Activated CD4-positive, alpha-beta T cell treated with anti-CD3 and anti-CD28 coated beads for 36 hours (primary cell): ENCODE data around the gene TRAF1. TPM values are rescaled to one million over a fixed set of nuclear protein-coding genes. Genes with fewer than 3 reads are reported as not detected.
"Not testable (repeated sequence)": the region's sequence is repeated elsewhere in the genome, so short reads cannot be mapped to it uniquely, and the experiment has no call there.

Experiments
- ATAC-seq: fragments of 200-7000 bp; cut with Tn5 transposase; one replicate; pipeline ENCODE4 v1.10.0; 2021; ENCODE audit warnings: mild to moderate bottlenecking, moderate library complexity
- CTCF ChIA-PET: fragments of 350-600 bp; sonication (Branson Sonifier 250); formaldehyde crosslinking; loops from one replicate; lab custom pipeline; 2021; ENCODE audit warnings: antibody characterized with exemption; lab: Charles Lee
- POLR2A ChIA-PET: fragments of 350-600 bp; sonication (Branson Sonifier 250); formaldehyde crosslinking; loops from one replicate; lab custom pipeline; 2021; ENCODE audit warnings: antibody characterized with exemption, inconsistent platforms; lab: Charles Lee
- DNase-seq: peaks from one replicate; pipeline ENCODE4 v3.0.0-alpha.2; 2020
- H3K27ac Mint-ChIP-seq: one replicate; pipeline ENCODE4 v1.8.0; 2021; ENCODE audit warnings: mixed read lengths
- H3K27me3 Mint-ChIP-seq: one replicate; pipeline ENCODE4 v1.8.0; 2021; ENCODE audit warnings: mixed read lengths
- H3K36me3 Mint-ChIP-seq: one replicate; pipeline ENCODE4 v1.8.0; 2021; ENCODE audit warnings: low read depth, mixed read lengths
- H3K4me1 Mint-ChIP-seq: one replicate; pipeline ENCODE4 v1.8.0; 2021; ENCODE audit warnings: mixed read lengths
- H3K4me3 Mint-ChIP-seq: one replicate; pipeline ENCODE4 v1.8.0; 2021; ENCODE audit warnings: mild to moderate bottlenecking, moderate library complexity, mixed read lengths
- H3K9me3 Mint-ChIP-seq: one replicate; pipeline ENCODE4 v1.8.0; 2021; ENCODE audit warnings: low read depth, mixed read lengths
- intact Hi-C, 2 experiments: fragments of 100-400 bp; cut with DNase I in 1 of 2; cut with micrococcal nuclease in 1 of 2; formaldehyde crosslinking; loops; one replicate each; pipeline versions ENCODE4 v1.14.2 to v1.15.1; 2022 to 2024; cut with DNase I, micrococcal nuclease
- total RNA-seq, 2 experiments: library from RNA; stranded (reverse); gene quantifications; one replicate each; pipeline ENCODE4 v1.2.3, GENCODE V29; 2021

TRAF1 gene, protein sequence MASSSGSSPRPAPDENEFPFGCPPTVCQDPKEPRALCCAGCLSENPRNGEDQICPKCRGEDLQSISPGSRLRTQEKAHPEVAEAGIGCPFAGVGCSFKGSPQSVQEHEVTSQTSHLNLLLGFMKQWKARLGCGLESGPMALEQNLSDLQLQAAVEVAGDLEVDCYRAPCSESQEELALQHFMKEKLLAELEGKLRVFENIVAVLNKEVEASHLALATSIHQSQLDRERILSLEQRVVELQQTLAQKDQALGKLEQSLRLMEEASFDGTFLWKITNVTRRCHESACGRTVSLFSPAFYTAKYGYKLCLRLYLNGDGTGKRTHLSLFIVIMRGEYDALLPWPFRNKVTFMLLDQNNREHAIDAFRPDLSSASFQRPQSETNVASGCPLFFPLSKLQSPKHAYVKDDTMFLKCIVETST
- total RNA-seq = 100 to 1,000 TPM; 103 to 113 TPM

DNA sequence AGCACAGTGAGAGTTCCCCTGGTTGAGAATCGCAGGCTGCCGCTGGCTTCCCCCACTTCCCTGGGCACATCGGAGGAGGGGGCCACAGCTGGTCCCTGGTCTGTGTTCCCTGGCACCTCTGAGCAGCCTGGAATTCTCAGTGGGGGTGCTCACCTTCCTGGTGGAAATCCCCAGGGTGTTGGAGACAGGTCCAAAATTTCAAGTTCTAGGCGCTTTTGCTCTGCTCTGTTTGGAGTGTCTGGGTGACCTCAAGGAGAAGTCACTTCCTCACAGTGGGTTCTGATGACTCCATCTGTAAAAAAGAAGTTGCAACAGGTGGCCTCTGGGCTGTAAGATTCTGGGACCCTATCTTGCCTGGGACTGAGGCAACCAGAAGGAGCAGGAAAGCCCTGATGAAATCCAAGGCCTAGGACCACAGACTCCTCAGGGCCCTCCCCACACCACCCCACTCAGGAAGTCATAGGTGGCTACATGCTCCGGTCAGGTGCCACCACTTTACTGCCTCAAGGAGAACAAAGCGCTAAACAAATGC, at the start of gene TRAF1:
Gene TRAF1, minus strand, starts transcription at position 400 of the 532 bp plus-strand sequence. CDS start 721 bp downstream, outside the sequence.
- Mint-ChIP-seq H3K27ac (peak within 1 kb of the TSS; percentile 90), H3K36me3 (peaks cover 54% of the 10 kb centered on the region), H3K27me3 (no peaks in the 10 kb centered on the region), H3K4me1 (peaks cover 72% of the 10 kb centered on the region), H3K9me3 (peaks cover 1% of the 10 kb centered on the region), H3K4me3 (peak within 1 kb of the TSS; percentile 90)
- CTCF ChIA-PET = interaction anchor here (0.9 to 2.3 kb wide), 6 partner anchors 10 to 171 kb away, joined by 3 to 13 read pairs (median 5); no protein-coding TSS in a partner anchor
- DNase-seq = no peak
- ATAC-seq = peak; percentile 24
- intact Hi-C loops = loop anchor here (1.0 to 5.0 kb wide), 13 partner anchors 10 to 274 kb away; partner anchors contain the start of genes CNTRL (in 2 of the 2), MEGF9 (in 1 of the 2), PHF19 (in 1 of the 2) and RAB14 (in 1 of the 2)
- POLR2A ChIA-PET = interaction anchor here (0.5 to 4.4 kb wide), 16 partner anchors 9 to 195 kb away, joined by 3 to 40 read pairs (median 6); partner anchors contain the start of genes PHF19 and PSMD5

DNA sequence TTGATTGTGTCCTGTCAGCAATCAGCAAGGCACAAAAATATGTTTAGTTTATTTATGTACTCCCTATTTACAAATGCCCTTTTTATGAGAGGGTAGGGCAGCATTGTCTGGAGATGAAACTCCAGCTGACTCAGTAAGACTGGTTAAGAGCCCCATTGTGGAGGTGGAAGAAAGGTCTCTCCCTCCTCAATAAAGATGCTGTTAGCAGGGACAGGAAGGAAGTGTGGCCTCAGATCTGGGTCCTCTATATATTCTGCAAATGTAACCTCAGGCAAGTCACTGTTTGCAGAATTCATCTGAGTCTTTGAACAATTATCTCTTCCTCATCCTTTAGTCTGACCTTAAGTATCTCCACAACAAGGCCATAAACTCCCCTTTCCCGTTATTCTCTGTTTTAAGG, 48.3 kb upstream of the TRAF1 start:
- no peaks in the 10 kb centered on the region for H3K27me3 Mint-ChIP-seq
- ATAC-seq (peak; percentile 63), DNase-seq (no peak)
- POLR2A ChIA-PET = no interaction called here
- intact Hi-C loops = no loop called here
- no peaks in the 10 kb centered on the region for H3K36me3 Mint-ChIP-seq
- CTCF ChIA-PET = interaction anchor here (0.7 kb wide), 1 partner anchor 81 kb away, joined by 3 read pairs; no protein-coding TSS in a partner anchor
- H3K4me1 Mint-ChIP-seq = peaks cover 22% of the 10 kb centered on the region
- H3K4me3 Mint-ChIP-seq = no peak overlapping the region
- H3K27ac Mint-ChIP-seq = peak overlapping the region; percentile 47
- H3K9me3 Mint-ChIP-seq = no peaks in the 10 kb centered on the region

DNA sequence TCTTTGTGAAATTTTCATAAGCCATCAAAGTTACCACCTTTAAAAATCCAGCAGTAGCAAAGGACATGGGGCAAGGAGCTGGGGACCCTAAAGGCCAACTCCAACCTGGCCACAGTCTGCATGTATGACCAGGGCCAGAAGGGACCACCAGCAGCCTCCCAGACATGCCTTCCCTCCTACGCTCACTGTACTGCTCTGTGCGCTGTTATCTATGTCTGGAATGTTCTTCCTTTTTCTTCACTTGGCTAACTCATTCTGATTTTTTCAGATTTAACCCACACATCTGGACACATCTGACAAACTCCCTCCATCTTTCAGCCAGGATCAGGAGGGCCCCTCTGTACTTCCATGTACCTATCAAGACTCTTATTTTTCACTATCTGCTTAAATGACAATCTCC, 47.6 kb upstream of the TRAF1 start:
- DNase-seq = no peak
- POLR2A ChIA-PET = no interaction called here
- Mint-ChIP-seq H3K27me3 (no peaks in the 10 kb centered on the region), H3K4me3 (no peak overlapping the region), H3K27ac (no peak overlapping the region), H3K4me1 (peaks cover 22% of the 10 kb centered on the region), H3K9me3 (no peaks in the 10 kb centered on the region), H3K36me3 (no peaks in the 10 kb centered on the region)
- intact Hi-C loops = no loop called here
- CTCF ChIA-PET = interaction anchor here (1.2 kb wide), 1 partner anchor 37 kb away, joined by 3 read pairs; no protein-coding TSS in a partner anchor
- no peak for ATAC-seq

DNA sequence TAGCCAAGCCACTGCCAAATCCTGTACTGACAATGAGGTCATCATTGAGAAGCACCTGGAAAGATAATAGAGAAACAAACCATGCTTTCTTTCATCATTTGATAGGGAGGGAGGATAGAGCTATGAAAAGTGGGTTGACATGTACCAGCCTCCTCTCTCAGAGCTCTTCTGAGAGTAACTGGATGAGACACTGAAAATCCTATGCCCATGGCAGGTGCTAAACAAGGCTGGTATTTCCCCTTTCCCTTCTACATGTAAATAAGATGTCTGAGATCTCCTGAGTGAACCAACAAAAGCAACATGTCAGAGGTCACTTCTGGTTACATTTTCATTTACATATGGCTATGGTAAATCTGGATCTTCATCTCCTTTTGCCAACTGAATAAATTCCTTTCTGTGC, 45.3 kb upstream of the TRAF1 start:
- CTCF ChIA-PET = interaction anchor here (2.4 kb wide), 1 partner anchor 10 kb away, joined by 15 read pairs; no protein-coding TSS in a partner anchor
- no peaks in the 10 kb centered on the region for H3K27me3 Mint-ChIP-seq
- peak; percentile 79 for ATAC-seq
- no peaks in the 10 kb centered on the region for H3K36me3 Mint-ChIP-seq
- peaks cover 22% of the 10 kb centered on the region for H3K4me1 Mint-ChIP-seq
- POLR2A ChIA-PET = no interaction called here
- no peak for DNase-seq
- no peaks in the 10 kb centered on the region for H3K9me3 Mint-ChIP-seq
- intact Hi-C loops = no loop called here
- H3K4me3 Mint-ChIP-seq = no peak overlapping the region
- no peak overlapping the region for H3K27ac Mint-ChIP-seq

DNA sequence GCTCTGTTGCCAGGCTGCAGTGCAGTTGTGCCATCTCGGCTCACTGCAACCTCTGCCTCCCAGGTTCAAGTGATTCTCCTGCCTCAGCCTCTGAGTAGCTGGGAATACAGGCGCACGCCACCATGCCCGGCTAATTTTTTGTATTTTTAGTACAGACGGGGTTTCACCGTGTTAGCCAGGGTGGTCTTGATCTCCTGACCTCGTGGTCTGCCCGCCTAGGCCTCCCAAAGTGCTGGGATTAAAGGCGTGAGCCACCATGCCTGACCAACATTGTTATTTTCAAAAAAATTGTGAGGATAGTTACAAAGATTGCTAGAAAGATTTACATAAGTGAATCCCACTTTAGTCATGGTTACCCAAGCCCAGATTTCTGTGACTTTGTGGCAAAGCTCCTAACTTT, 44.9 kb upstream of the TRAF1 start:
- H3K27ac Mint-ChIP-seq, DNase-seq, POLR2A ChIA-PET, H3K4me3 Mint-ChIP-seq, ATAC-seq, H3K36me3 Mint-ChIP-seq, H3K27me3 Mint-ChIP-seq, intact Hi-C loops, H3K9me3 Mint-ChIP-seq: not testable (repeated sequence)
- CTCF ChIA-PET = interaction anchor here (2.4 kb wide), 1 partner anchor 10 kb away, joined by 15 read pairs; no protein-coding TSS in a partner anchor
- peaks cover 22% of the 10 kb centered on the region for H3K4me1 Mint-ChIP-seq

DNA sequence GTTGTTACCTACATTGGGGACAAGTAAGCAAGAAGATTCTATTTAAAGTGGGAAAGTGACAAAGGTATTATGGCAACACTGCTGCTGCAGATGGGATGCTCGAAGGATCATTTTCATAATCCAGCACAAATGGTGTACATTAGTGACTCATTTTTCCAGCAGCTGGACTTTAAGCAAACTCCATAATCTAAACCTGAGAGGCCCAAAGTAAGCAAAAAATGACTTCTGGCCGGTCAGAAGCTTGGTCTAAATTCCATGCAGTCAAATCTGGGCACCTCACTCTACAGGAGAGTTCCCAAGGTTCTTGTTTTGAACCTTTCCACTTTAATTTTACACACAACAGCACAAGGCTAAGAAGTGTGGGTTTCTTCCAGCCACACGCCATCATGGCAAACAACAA, 43.6 kb upstream of the TRAF1 start:
- intact Hi-C loops = no loop called here
- peaks cover 18% of the 10 kb centered on the region for H3K4me1 Mint-ChIP-seq
- H3K4me3 Mint-ChIP-seq = no peak overlapping the region
- no peak overlapping the region for H3K27ac Mint-ChIP-seq
- DNase-seq (no peak), ATAC-seq (no peak)
- POLR2A ChIA-PET = no interaction called here
- no peaks in the 10 kb centered on the region for H3K36me3 Mint-ChIP-seq
- H3K27me3 Mint-ChIP-seq = no peaks in the 10 kb centered on the region
- no peaks in the 10 kb centered on the region for H3K9me3 Mint-ChIP-seq
- CTCF ChIA-PET = interaction anchor here (0.6 to 1.2 kb wide), 3 partner anchors 9 to 246 kb away, joined by 3 to 4 read pairs (median 4); no protein-coding TSS in a partner anchor

DNA sequence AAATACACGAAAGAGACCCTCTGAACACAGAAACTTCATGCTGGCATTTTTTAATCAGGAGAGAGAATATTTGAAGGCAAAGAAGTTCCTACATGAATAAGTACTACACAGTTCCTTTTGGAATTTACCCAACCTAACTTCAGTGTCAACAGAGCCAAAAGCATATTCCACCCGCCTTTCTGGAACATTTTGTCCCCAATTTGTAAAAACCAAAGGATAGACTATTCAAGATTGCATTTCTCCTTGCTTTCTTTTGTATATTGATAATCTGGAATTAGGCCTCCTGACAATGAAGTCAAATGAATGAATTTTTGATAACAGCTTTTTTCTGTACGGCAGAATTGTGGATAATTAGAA, 39.4 kb upstream of the TRAF1 start:
- ATAC-seq (no peak), DNase-seq (no peak)
- CTCF ChIA-PET = interaction anchor here (0.9 to 1.2 kb wide), 2 partner anchors 8 to 214 kb away, joined by 3 read pairs; no protein-coding TSS in a partner anchor
- no peaks in the 10 kb centered on the region for H3K36me3 Mint-ChIP-seq
- no peaks in the 10 kb centered on the region for H3K27me3 Mint-ChIP-seq
- POLR2A ChIA-PET = no interaction called here
- intact Hi-C loops = no loop called here
- no peaks in the 10 kb centered on the region for H3K4me1 Mint-ChIP-seq
- H3K9me3 Mint-ChIP-seq = no peaks in the 10 kb centered on the region
- H3K4me3 Mint-ChIP-seq = no peak overlapping the region
- no peak overlapping the region for H3K27ac Mint-ChIP-seq

DNA sequence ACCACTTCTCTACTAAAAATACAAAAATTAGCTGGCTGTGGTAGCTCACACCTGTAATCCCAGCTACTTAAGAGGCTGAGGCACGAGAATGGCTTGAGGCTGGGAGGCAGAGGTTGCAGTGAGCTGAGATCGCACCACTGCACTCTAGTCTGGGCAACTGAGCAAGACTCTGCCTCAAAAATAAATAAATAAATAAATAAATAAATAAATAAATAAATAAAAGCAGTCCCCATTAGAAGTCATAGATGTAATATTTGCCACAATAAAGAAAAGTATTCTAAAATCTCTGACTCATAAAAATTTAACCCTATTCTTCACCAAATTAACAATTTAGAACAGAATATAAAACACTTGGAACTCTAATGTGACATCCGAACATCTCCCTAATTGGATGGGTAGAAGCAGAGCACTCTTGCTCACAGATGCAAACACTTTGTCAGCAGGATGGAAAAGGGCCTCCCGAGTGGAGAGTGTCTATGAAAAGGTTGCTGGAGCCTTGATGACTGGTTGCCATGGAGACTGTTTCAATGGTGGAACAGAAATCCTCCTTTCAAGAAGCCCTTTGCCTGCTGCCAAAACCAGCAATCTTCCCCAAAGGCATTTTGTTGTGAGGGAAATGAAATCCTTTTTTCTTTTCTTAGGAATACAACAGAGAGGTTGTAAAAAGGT, 38.9 kb upstream of the TRAF1 start:
- ATAC-seq (no peak), DNase-seq (no peak)
- Mint-ChIP-seq H3K27me3 (no peaks in the 10 kb centered on the region), H3K27ac (no peak overlapping the region), H3K4me3 (no peak overlapping the region), H3K4me1 (no peaks in the 10 kb centered on the region), H3K36me3 (no peaks in the 10 kb centered on the region), H3K9me3 (no peaks in the 10 kb centered on the region)
- POLR2A ChIA-PET = no interaction called here
- CTCF ChIA-PET = interaction anchor here (0.7 to 3.0 kb wide), 6 partner anchors 7 to 97 kb away, joined by 3 to 8 read pairs (median 3); no protein-coding TSS in a partner anchor
- intact Hi-C loops = no loop called here

DNA sequence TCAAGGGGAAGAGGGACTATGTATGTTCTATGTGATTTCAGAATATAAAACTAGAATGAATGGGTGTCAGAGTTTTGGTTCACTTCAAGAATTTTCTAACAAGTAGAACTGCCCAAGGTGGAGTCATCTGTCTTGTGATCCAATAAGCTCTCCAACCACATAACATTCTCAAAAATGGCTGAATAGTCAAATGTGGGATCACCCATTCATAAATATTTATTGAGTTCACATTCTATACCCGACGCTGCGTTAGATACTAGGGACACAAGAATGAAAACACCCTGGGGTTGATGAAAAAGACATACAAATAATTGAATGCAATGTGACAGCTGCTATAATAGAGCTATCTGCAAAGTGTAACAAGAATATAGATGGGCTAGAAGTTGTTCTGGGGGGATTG, 35.3 kb upstream of the TRAF1 start:
- CTCF ChIA-PET = interaction anchor here (0.8 to 1.5 kb wide), 3 partner anchors 19 to 152 kb away, joined by 3 to 4 read pairs (median 3); no protein-coding TSS in a partner anchor
- no peak for DNase-seq
- intact Hi-C loops = no loop called here
- ATAC-seq = no peak
- no peak overlapping the region for H3K4me3 Mint-ChIP-seq
- POLR2A ChIA-PET = no interaction called here
- no peaks in the 10 kb centered on the region for H3K27me3 Mint-ChIP-seq
- no peak overlapping the region for H3K27ac Mint-ChIP-seq
- no peaks in the 10 kb centered on the region for H3K9me3 Mint-ChIP-seq
- H3K4me1 Mint-ChIP-seq = no peaks in the 10 kb centered on the region
- no peaks in the 10 kb centered on the region for H3K36me3 Mint-ChIP-seq

DNA sequence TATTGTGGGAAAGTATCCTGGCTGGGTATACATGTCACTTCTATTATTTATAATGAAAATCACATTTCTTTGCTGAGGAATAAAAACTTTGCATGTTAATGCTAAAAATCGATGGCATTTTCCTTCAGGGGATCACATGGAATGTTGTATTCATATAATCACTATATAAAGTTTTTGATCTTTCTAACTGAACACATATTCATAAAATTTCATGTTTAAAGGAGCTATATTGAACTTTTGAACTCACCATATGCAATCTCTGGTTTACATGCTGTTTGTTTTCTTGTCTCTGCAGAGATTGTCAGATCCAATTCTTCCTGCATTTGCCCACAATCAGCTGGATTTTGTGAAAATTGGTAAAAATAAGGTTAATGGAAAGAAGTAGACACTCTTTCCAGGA, 33.4 kb upstream of the TRAF1 start:
- no peaks in the 10 kb centered on the region for H3K4me1 Mint-ChIP-seq
- ATAC-seq (no peak), DNase-seq (no peak)
- no peak overlapping the region for H3K4me3 Mint-ChIP-seq
- no peaks in the 10 kb centered on the region for H3K9me3 Mint-ChIP-seq
- CTCF ChIA-PET = interaction anchor here (0.7 to 2.4 kb wide), 5 partner anchors 17 to 204 kb away, joined by 3 to 11 read pairs (median 4); no protein-coding TSS in a partner anchor
- H3K27me3 Mint-ChIP-seq = no peaks in the 10 kb centered on the region
- intact Hi-C loops = no loop called here
- no peak overlapping the region for H3K27ac Mint-ChIP-seq
- no peaks in the 10 kb centered on the region for H3K36me3 Mint-ChIP-seq
- POLR2A ChIA-PET = no interaction called here

DNA sequence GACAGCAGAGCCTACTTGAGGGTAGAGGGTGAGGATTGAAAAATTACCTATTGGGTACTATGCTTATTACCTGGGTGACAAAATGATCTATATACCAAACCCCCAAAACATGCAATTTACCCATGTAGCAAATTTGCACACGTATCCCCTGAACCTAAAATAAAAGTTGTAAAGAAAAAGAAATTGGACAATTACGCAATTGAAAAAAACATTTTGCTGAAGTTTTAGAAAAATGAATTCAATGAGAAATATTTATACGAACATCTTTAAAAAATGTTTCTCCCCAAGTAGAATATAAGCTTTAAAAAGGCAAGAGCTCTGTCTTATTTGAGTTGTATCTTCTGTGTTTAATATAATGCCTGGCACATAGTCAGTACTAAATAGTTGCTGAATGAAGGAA, 30.3 kb upstream of the TRAF1 start:
- Mint-ChIP-seq H3K9me3 (no peaks in the 10 kb centered on the region), H3K4me3 (no peak overlapping the region), H3K27ac (no peak overlapping the region), H3K27me3 (no peaks in the 10 kb centered on the region), H3K36me3 (no peaks in the 10 kb centered on the region), H3K4me1 (no peaks in the 10 kb centered on the region)
- ATAC-seq = no peak
- CTCF ChIA-PET = interaction anchor here (0.7 to 2.0 kb wide), 2 partner anchors 24 to 191 kb away, joined by 3 to 7 read pairs; no protein-coding TSS in a partner anchor
- intact Hi-C loops = no loop called here
- no peak for DNase-seq
- POLR2A ChIA-PET = no interaction called here
